HepG2 (cell line): Measurements from ENCODE around the gene EZH1. TPM values are rescaled to one million over a fixed set of nuclear protein-coding genes. Genes with fewer than 3 reads are reported as not detected.

ENCODE experiments used
- ARNT ChIP-seq: fragments of 450-650 bp; IDR thresholded peaks from 2 replicates; pipeline ENCODE4 v1.6.1; 2017
- DBP ChIP-seq: sonication (generic); formaldehyde crosslinking; IDR thresholded peaks from 2 replicates; pipeline ENCODE4 v1.4.0; 2020; ENCODE audit warnings: missing genetic modification reagents; ENCODE audit errors: not compliant biosample characterization
- MLX ChIP-seq: IDR thresholded peaks from 2 replicates; pipeline ENCODE4 v1.6.1; 2016
- NR2C2 ChIP-seq: sonication (generic); formaldehyde crosslinking; IDR thresholded peaks from 2 replicates; pipeline ENCODE4 v1.4.0; 2020; ENCODE audit warnings: missing genetic modification reagents, mild to moderate bottlenecking, moderate library complexity, borderline replicate concordance
- SRSF1 ChIP-seq: fragments of 200-400 bp; formaldehyde crosslinking; optimal IDR thresholded peaks from 2 replicates; pipeline ENCODE3; 2017; ENCODE audit warnings: mild to moderate bottlenecking, low read depth, low read length, moderate library complexity
- STAT6 ChIP-seq: sonication (generic); formaldehyde crosslinking; IDR thresholded peaks from 2 replicates; pipeline ENCODE4 v1.4.0; 2020; ENCODE audit warnings: missing genetic modification reagents, mild to moderate bottlenecking, borderline replicate concordance
- TFDP1 ChIP-seq: IDR thresholded peaks from 2 replicates; pipeline ENCODE4 v1.6.1; 2016; ENCODE audit warnings: missing compliant biosample characterization, missing genetic modification reagents, borderline replicate concordance
- ZBTB44 ChIP-seq: sonication (generic); formaldehyde crosslinking; IDR thresholded peaks from 2 replicates; pipeline ENCODE4 v1.4.0; 2020; ENCODE audit warnings: missing genetic modification reagents
- ZFAT ChIP-seq: sonication (generic); formaldehyde crosslinking; conservative IDR thresholded peaks from 2 replicates; pipeline ENCODE4 v1.8.1; 2023; ENCODE audit warnings: missing genetic modification reagents, inconsistent platforms
- ZNF580 ChIP-seq: IDR thresholded peaks from 2 replicates; pipeline ENCODE4 v1.6.1; 2016; ENCODE audit warnings: low read depth, borderline replicate concordance
- ZNF607 ChIP-seq: sonication (generic); formaldehyde crosslinking; IDR thresholded peaks from 2 replicates; pipeline ENCODE4 v1.5.1; 2020; ENCODE audit warnings: missing genetic modification reagents, mild to moderate bottlenecking, borderline replicate concordance
- ZNF609 ChIP-seq: sonication (generic); formaldehyde crosslinking; IDR thresholded peaks from 2 replicates; pipeline ENCODE4 v1.4.0; 2020; ENCODE audit warnings: mild to moderate bottlenecking, missing genetic modification reagents, borderline replicate concordance
- ZNF704 ChIP-seq: sonication (generic); formaldehyde crosslinking; IDR thresholded peaks from 2 replicates; pipeline ENCODE4 v1.8.1; 2023; ENCODE audit warnings: mild to moderate bottlenecking, inconsistent platforms, moderate library complexity, missing genetic modification reagents, borderline replicate concordance
- ZSCAN25 ChIP-seq: sonication (generic); formaldehyde crosslinking; IDR thresholded peaks from 2 replicates; pipeline ENCODE4 v1.8.0; 2022; ENCODE audit warnings: mild to moderate bottlenecking, missing genetic modification reagents
- polyA plus RNA-seq, 8 experiments: library from polyadenylated mRNA; depleted of rRNA in 3 of 8; stranded (reverse) in 7 of 8; unstranded in 1 of 8; fragments of >200 nt; fragmentation: Illumina TruSeq in 4 of 8; extraction: Trizol in 4 of 8; gene quantifications; 2 replicates each; pipeline versions ENCODE4 v1.2.1 to v1.2.3, GENCODE V29; 2011 to 2016; ENCODE audit warnings: low read depth in 4 of 8, missing spikeins in 1 of 8, mixed read lengths in 1 of 8; ENCODE audit not compliant: insufficient read depth in 1 of 8
- total RNA-seq, 5 experiments: library from RNA; depleted of rRNA; stranded (reverse); fragments of >200 nt; fragmentation: Illumina TruSeq; extraction: Trizol; gene quantifications; 2 replicates each; pipeline ENCODE4 v1.2.3, GENCODE V29; 2016; ENCODE audit warnings: low read depth in 1 of 5

Gene EZH1
- total and polyA plus RNA-seq, 2 of the 13 experiments (the other 11 are each of a cell fraction or from before 2014, with no cell fraction given), result 11.6 to 24.0 TPM

- TF ChIP-seq ZNF704 (CRISPR knock-in tag), result no peak; the same call in 1 of the 2 replicates
- peak; percentile 96 for TF ChIP-seq SRSF1
- no peak for TF ChIP-seq MLX (CRISPR knock-in tag)
- TF ChIP-seq ZNF609 (CRISPR knock-in tag), result 0 out of 2 replicates have a peak, but pooled peaks have one; percentile 10
- no peak for TF ChIP-seq ZBTB44
- no peak for TF ChIP-seq TFDP1 (CRISPR knock-in tag)
- no peak for TF ChIP-seq ZNF580 (CRISPR knock-in tag)
- TF ChIP-seq ZFAT, result 0 out of 2 replicates have a peak, but pooled peaks have one; percentile 45
- no peak for TF ChIP-seq DBP (CRISPR knock-in tag)
- TF ChIP-seq ZSCAN25, result peak; percentile 24; the same call in 1 of the 2 replicates
- no peak; the same call in 1 of the 2 replicates for TF ChIP-seq NR2C2
- no peak; the same call in 1 of the 2 replicates for TF ChIP-seq STAT6 (CRISPR knock-in tag)
- no peak; the same call in 1 of the 2 replicates for TF ChIP-seq ZNF607 (CRISPR knock-in tag)
- no peak for TF ChIP-seq ARNT
These were observed 68.3 kb downstream of the EZH1 start, which contains the start of gene PLEKHH3 (continued) for GRCh38 chr17:42676424-42677011.
